ENCODE results near the gene ZNF880.
"Not testable (repeated sequence)": the region's sequence is repeated elsewhere in the genome, so short reads cannot be mapped to it uniquely, and the experiment has no call there.

ZNF880 gene

DNA sequence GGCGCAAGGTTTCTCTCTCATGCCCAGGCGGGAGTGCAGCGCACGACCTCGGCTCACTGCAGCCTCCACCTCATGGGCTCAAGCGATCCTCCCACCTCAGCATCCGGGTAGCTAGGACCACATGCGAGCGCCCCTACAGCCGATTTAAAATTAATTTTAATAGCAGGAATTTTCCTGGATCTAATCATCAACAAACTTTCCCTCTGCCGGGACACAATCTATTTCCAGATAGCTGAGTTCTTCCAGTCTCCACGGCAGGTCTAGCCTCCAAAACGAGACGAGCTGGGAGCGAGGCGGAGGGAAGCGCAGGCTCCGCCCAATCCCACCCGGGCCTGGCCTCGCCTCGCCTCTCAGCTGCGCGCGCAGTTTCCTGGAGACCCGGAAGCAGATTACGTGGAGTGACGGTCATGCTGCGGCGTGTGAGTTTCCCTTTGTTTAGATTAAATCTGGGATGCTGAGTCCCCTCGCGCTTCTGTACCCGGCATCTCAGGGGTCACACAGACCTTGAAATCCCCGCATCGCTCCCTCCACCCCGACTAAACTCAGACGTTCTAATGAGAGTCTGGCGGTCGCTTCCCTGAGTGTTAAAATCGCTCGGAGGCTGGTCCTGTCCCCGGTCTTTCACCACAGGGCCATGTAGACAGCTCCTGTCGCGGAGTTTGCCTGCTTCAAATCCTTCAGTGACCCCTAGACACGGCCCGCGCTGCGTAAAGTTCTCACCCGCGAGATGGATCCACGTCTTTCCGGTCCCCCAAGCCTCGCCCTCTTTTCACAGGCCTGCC, at the start of gene ZNF880:
TSS of gene ZNF880 (plus strand) at position 365 of the 782 bp plus-strand sequence. CDS start at position 408, 43 bp downstream.
- no peak for DNase-seq (ENCODE audit: low read depth)

GRCh38 chr19:52322429-52322828, 47.3 kb upstream of the ZNF880 start:
- no peak for DNase-seq (ENCODE audit: low read depth)

GRCh38 chr19:52331757-52332156, 38.0 kb upstream of the ZNF880 start:
- DNase-seq (ENCODE audit: low read depth), result no peak

GRCh38 chr19:52335768-52336116, 34.0 kb upstream of the ZNF880 start:
- no peak for DNase-seq (ENCODE audit: low read depth)

DNA sequence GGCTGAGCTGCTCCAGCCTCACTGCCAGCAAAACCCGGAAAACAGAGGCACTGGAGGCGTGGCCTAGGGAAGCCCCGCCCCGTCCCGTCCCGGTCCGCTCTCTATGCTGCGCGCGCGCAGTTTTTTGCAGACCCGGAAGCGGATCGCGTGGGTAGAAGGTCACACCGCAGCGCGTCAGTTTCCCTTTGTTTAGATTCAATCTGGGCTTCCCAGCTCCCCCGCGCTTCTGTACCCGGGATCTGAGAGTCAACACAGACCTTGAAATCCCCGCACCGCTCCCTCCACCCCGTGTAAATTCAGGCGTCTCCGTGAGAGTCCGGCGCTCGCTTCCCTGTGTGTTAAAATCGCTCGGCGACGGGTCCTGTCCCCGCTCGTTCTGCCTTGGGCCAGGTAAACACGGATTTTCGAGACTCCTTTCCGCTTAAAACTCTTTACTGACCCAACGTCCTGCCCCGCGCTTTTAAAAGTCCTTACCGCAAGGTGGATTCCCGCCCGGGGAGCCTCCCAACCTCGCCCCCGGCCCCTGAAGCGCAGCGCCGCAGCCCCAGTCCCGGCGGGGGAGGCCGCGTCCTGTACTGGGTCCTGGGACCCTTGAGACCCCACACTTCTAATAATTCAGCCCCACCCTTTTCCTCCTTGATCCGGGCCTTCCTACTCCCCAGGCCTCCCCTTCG, 33.5 kb upstream of the ZNF880 start, which contains the start of gene ZNF610:
TSS of gene ZNF610 (plus strand) at position 127 of the 674 bp plus-strand sequence. CDS start 12,930 bp downstream, outside the sequence.
- no peak for DNase-seq (ENCODE audit: low read depth)

GRCh38 chr19:52336791-52337381, 32.8 kb upstream of the ZNF880 start:
- no peak for DNase-seq (ENCODE audit: low read depth)

- DNase-seq (ENCODE audit: low read depth), result not testable (repeated sequence)
These were observed 30.7 kb upstream of the ZNF880 start for GRCh38 chr19:52339022-52339421.

GRCh38 chr19:52343548-52343947, 26.2 kb upstream of the ZNF880 start:
- DNase-seq (ENCODE audit: low read depth), result peak; percentile 11

DNA sequence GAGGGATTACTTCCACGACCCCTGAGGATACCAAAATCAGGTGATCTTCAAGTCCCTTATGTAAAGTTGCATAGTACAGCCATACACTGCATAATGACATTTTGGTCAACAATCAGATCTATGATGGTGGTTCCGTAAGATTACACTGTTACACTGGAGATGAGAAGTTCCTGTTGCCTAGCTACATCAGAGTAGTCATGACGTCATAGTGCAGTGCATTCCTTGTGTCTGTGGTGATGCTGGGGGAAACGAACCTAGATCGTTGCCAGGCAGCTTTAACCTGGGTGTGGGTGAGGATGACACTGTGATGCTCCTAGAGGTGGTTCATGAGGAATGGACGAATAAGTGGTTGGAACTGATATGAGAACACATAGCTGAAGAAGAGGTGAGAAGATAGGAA, 24.6 kb upstream of the ZNF880 start:
- DNase-seq (ENCODE audit: low read depth), result no peak

DNA sequence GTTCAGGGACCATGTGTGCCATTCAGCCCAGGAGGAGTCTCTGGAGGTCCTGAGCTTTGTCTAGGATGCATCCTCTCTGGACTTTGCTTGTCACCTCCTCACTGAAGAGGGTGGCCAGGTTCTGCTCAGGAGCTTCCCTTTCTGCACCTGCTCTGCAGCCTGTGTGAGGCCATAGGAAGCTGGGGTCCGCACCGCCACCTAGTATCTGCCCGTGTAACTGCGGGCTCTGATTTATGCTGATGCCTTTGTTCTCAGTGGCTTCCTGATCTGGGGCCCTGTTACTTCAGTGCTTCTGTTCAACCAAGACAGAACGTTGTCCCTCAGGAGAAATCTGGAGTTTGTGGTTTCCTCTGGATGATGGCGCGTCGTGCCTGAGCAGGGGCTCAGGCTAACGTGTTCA, 18.2 kb upstream of the ZNF880 start:
- DNase-seq (ENCODE audit: low read depth), result no peak

DNA sequence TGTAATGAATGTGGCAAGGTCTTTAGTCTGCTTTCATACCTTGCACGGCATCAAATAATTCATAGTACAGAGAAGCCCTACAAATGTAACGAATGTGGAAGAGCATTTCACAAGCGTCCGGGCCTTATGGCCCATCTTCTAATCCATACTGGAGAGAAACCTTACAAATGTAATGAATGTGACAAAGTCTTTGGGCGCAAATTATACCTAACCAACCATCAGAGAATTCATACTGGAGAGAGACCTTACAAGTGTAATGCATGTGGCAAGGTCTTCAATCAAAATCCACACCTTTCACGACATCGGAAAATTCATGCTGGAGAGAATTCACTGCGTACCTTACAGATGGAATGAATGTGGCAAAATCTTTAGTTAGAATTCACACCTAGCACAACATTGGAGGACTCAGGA, 3.3 kb upstream of the ZNF880 start:
- no peak for DNase-seq (ENCODE audit: low read depth)

- no peak for DNase-seq (ENCODE audit: low read depth)
These were observed 603 bp downstream of the ZNF880 start for GRCh38 chr19:52370341-52370710.

- no peak for DNase-seq (ENCODE audit: low read depth)
These were observed 21.4 kb downstream of the ZNF880 start for GRCh38 chr19:52391135-52391534.

GRCh38 chr19:52397310-52398080, 27.8 kb downstream of the ZNF880 start, which contains the start of gene ZNF528:
ZNF528 (plus strand) TSS chr19:52397849; CDS start chr19:52402014, 4,165 bp downstream.
- peak; percentile 29 for DNase-seq (ENCODE audit: low read depth)

- DNase-seq (ENCODE audit: low read depth), result no peak
These were observed 28.3 kb downstream of the ZNF880 start for GRCh38 chr19:52398081-52398441.

- no peak for DNase-seq (ENCODE audit: low read depth)
These were observed 40.6 kb downstream of the ZNF880 start for GRCh38 chr19:52410276-52410675.

DNA sequence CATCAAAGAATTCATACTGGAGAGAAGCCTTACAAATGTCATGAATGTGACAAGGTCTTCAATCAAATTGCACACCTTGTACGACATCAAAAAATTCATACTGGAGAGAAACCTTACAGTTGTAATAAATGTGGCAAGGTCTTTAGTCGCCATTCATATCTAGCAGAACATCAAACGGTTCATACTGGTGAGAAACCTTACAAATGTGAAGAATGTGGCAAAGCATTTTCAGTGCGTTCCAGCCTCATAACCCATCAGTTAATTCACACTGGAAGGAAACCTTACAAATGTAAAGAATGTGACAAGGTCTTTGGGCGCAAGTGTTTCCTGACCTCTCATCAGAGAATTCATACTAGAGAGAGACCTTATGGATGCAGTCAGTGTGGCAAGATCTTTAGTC, 46.0 kb downstream of the ZNF880 start:
- DNase-seq (ENCODE audit: low read depth), result no peak

GRCh38 chr19:52428937-52429336, 59.2 kb downstream of the ZNF880 start, which contains the start of gene ZNF534:
ZNF534 (plus strand) TSS chr19:52429148; CDS start chr19:52431475, 2,327 bp downstream.
- DNase-seq (ENCODE audit: low read depth), result no peak
